ENCODE results near the gene THPO. TPM values are rescaled to one million over a fixed set of nuclear protein-coding genes. Genes with fewer than 3 reads are reported as not detected.

THPO gene
- total RNA-seq, 1 experiment from 2014 or later, result 0.55 TPM

DNA sequence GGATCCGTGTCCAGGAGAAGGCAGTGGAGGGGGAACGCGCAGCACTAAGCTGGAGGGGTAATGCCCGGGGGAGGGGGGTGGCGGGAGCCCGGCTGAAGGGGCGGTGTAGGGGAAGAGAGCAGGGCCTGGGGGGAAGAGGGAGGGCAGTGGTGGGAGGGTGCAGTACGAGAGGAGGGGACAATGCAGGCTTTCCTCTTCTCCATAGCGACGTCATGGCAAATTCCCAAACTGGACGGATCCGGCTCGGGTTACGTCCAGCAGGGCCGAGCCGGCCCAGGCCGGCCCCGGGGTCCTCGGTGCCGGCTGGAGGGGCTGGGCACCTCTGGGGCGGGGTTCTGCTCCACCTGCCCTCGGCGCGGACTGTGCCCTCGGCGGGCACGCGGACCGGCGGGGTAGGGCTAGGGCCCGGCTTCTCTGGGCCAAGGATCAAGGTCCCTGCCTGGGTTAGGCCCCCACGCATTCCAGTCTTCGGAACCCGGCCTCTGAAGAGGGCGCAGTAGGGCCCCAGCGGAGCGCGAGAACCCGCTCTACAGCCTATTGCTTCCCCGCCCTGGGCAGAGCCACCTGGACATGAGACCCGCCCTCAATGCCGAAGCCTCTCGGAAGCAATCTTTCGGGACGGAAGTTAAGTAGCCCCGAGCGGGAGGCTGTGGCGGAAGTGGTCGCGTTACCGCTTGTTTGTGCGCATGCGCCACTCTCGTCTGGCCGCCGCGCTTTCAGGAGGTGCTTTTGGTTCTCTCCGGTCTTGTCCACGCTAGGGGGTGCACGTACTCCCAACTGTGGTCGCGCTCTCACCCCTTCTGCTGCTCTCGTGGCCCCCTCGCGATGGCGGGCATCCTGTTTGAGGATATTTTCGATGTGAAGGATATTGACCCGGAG is 15.1 kb downstream of the THPO start:
- POLR2A ChIA-PET, result interaction anchor here (0.6 to 2.8 kb wide), 7 partner anchors 9 to 186 kb away, joined by 3 to 13 read pairs (median 6); no protein-coding TSS in a partner anchor
- Mint-ChIP-seq H3K27ac (peak overlapping the region; percentile 99), H3K36me3 (peaks cover 37% of the 10 kb centered on the region), H3K27me3 (ENCODE audit: low read depth) (peaks cover 6% of the 10 kb centered on the region; the same call in 1 of the 2 replicates), H3K4me1 (peaks cover 24% of the 10 kb centered on the region), H3K4me3 (peak overlapping the region; percentile 98), H3K9me3 (no peaks in the 10 kb centered on the region)
- CTCF ChIA-PET, result interaction anchor here (0.5 to 4.8 kb wide), 10 partner anchors 9 to 179 kb away, joined by 4 to 41 read pairs (median 7); no protein-coding TSS in a partner anchor
- DNase-seq (ENCODE audit: low spot score) (peak; percentile 97), ATAC-seq (peak; percentile 83)
- TF ChIP-seq ZSCAN18 (CRISPR knock-in tag; IDR thresholded peaks at IDR 0.05) (no peak), NFE2L1 (CRISPR knock-in tag; IDR thresholded peaks at IDR 0.05) (no peak), PREB (CRISPR knock-in tag; IDR thresholded peaks at IDR 0.05; ENCODE audit: borderline replicate concordance) (no peak), ZNF396 (CRISPR knock-in tag; IDR thresholded peaks at IDR 0.05; ENCODE audit: borderline replicate concordance) (no peak), ZBTB21 (CRISPR knock-in tag; IDR thresholded peaks at IDR 0.05; ENCODE audit: borderline replicate concordance) (no peak), GRHL2 (CRISPR knock-in tag; IDR thresholded peaks at IDR 0.05; ENCODE audit: insufficient replicate concordance, severe bottlenecking) (no peak), TEAD4 (CRISPR knock-in tag; IDR thresholded peaks at IDR 0.05) (no peak), ZNF263 (CRISPR knock-in tag; IDR thresholded peaks at IDR 0.05; ENCODE audit: low read depth) (peak; percentile 54; the same call in 1 of the 2 replicates), IRF1 (CRISPR knock-in tag; IDR thresholded peaks at IDR 0.05) (no peak), ETV6 (CRISPR knock-in tag; IDR thresholded peaks at IDR 0.05) (peak; percentile 92), EMX1 (CRISPR knock-in tag; IDR thresholded peaks at IDR 0.05) (no peak), MYBL2 (CRISPR knock-in tag; IDR thresholded peaks at IDR 0.05) (0 out of 2 replicates have a peak, but pooled peaks have one; percentile 23), FOXP1 (CRISPR knock-in tag; IDR thresholded peaks at IDR 0.05; ENCODE audit: borderline replicate concordance) (no peak)
- TF ChIP-seq, protein P1, sequence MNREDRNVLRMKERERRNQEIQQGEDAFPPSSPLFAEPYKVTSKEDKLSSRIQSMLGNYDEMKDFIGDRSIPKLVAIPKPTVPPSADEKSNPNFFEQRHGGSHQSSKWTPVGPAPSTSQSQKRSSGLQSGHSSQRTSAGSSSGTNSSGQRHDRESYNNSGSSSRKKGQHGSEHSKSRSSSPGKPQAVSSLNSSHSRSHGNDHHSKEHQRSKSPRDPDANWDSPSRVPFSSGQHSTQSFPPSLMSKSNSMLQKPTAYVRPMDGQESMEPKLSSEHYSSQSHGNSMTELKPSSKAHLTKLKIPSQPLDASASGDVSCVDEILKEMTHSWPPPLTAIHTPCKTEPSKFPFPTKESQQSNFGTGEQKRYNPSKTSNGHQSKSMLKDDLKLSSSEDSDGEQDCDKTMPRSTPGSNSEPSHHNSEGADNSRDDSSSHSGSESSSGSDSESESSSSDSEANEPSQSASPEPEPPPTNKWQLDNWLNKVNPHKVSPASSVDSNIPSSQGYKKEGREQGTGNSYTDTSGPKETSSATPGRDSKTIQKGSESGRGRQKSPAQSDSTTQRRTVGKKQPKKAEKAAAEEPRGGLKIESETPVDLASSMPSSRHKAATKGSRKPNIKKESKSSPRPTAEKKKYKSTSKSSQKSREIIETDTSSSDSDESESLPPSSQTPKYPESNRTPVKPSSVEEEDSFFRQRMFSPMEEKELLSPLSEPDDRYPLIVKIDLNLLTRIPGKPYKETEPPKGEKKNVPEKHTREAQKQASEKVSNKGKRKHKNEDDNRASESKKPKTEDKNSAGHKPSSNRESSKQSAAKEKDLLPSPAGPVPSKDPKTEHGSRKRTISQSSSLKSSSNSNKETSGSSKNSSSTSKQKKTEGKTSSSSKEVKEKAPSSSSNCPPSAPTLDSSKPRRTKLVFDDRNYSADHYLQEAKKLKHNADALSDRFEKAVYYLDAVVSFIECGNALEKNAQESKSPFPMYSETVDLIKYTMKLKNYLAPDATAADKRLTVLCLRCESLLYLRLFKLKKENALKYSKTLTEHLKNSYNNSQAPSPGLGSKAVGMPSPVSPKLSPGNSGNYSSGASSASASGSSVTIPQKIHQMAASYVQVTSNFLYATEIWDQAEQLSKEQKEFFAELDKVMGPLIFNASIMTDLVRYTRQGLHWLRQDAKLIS (CRISPR knock-in tag; IDR thresholded peaks at IDR 0.05; ENCODE audit: borderline replicate concordance), result no peak
- TF ChIP-seq, protein P2, sequence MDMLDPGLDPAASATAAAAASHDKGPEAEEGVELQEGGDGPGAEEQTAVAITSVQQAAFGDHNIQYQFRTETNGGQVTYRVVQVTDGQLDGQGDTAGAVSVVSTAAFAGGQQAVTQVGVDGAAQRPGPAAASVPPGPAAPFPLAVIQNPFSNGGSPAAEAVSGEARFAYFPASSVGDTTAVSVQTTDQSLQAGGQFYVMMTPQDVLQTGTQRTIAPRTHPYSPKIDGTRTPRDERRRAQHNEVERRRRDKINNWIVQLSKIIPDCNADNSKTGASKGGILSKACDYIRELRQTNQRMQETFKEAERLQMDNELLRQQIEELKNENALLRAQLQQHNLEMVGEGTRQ (CRISPR knock-in tag; IDR thresholded peaks at IDR 0.05), result peak; percentile 36; the same call in 1 of the 2 replicates
- TF ChIP-seq, protein P3, sequence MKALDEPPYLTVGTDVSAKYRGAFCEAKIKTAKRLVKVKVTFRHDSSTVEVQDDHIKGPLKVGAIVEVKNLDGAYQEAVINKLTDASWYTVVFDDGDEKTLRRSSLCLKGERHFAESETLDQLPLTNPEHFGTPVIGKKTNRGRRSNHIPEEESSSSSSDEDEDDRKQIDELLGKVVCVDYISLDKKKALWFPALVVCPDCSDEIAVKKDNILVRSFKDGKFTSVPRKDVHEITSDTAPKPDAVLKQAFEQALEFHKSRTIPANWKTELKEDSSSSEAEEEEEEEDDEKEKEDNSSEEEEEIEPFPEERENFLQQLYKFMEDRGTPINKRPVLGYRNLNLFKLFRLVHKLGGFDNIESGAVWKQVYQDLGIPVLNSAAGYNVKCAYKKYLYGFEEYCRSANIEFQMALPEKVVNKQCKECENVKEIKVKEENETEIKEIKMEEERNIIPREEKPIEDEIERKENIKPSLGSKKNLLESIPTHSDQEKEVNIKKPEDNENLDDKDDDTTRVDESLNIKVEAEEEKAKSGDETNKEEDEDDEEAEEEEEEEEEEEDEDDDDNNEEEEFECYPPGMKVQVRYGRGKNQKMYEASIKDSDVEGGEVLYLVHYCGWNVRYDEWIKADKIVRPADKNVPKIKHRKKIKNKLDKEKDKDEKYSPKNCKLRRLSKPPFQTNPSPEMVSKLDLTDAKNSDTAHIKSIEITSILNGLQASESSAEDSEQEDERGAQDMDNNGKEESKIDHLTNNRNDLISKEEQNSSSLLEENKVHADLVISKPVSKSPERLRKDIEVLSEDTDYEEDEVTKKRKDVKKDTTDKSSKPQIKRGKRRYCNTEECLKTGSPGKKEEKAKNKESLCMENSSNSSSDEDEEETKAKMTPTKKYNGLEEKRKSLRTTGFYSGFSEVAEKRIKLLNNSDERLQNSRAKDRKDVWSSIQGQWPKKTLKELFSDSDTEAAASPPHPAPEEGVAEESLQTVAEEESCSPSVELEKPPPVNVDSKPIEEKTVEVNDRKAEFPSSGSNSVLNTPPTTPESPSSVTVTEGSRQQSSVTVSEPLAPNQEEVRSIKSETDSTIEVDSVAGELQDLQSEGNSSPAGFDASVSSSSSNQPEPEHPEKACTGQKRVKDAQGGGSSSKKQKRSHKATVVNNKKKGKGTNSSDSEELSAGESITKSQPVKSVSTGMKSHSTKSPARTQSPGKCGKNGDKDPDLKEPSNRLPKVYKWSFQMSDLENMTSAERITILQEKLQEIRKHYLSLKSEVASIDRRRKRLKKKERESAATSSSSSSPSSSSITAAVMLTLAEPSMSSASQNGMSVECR (CRISPR knock-in tag; IDR thresholded peaks at IDR 0.05; ENCODE audit: borderline replicate concordance), result no peak
- TF ChIP-seq, protein P4, sequence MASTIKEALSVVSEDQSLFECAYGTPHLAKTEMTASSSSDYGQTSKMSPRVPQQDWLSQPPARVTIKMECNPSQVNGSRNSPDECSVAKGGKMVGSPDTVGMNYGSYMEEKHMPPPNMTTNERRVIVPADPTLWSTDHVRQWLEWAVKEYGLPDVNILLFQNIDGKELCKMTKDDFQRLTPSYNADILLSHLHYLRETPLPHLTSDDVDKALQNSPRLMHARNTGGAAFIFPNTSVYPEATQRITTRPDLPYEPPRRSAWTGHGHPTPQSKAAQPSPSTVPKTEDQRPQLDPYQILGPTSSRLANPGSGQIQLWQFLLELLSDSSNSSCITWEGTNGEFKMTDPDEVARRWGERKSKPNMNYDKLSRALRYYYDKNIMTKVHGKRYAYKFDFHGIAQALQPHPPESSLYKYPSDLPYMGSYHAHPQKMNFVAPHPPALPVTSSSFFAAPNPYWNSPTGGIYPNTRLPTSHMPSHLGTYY (CRISPR knock-in tag; IDR thresholded peaks at IDR 0.05), result no peak
- TF ChIP-seq, protein P5, sequence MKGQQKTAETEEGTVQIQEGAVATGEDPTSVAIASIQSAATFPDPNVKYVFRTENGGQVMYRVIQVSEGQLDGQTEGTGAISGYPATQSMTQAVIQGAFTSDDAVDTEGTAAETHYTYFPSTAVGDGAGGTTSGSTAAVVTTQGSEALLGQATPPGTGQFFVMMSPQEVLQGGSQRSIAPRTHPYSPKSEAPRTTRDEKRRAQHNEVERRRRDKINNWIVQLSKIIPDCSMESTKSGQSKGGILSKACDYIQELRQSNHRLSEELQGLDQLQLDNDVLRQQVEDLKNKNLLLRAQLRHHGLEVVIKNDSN (CRISPR knock-in tag; IDR thresholded peaks at IDR 0.05), result no peak
